22Rv1 (cell line): ENCODE data around the gene STX18.

Experiments used
- ZFX ChIP-seq: fragments of 450-650 bp; IDR thresholded peaks from 2 replicates; pipeline ENCODE4 v1.6.1; 2017; ENCODE audit warnings: antibody characterized with exemption, borderline replicate concordance
- TF ChIP-seq, protein P1 (sequence below): fragments of 450-650 bp; IDR thresholded peaks from 2 replicates; pipeline ENCODE4 v1.5.1; 2017; ENCODE audit warnings: mild to moderate bottlenecking

DNA sequence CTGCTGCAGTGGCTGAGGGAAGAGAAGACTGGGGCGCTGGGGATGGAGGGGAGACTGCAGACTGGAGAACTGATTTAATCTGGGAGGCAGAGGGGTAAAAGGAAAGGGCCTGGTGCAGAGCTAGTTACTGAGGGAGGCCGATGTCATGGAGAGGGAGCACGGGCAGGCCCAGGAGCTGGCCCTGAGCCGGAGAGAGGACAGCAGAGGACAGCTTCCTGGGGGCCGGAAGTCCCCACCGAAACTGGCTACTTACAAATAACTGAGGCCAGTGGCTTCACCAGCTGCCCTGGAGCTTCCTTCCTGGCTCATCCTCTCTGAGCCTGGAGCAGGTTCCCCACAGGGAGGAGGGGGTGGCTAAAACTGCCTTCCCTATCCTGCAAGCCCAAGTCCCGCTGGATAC lies 128.0 kb downstream of the STX18 start:
- TF ChIP-seq, protein P1, sequence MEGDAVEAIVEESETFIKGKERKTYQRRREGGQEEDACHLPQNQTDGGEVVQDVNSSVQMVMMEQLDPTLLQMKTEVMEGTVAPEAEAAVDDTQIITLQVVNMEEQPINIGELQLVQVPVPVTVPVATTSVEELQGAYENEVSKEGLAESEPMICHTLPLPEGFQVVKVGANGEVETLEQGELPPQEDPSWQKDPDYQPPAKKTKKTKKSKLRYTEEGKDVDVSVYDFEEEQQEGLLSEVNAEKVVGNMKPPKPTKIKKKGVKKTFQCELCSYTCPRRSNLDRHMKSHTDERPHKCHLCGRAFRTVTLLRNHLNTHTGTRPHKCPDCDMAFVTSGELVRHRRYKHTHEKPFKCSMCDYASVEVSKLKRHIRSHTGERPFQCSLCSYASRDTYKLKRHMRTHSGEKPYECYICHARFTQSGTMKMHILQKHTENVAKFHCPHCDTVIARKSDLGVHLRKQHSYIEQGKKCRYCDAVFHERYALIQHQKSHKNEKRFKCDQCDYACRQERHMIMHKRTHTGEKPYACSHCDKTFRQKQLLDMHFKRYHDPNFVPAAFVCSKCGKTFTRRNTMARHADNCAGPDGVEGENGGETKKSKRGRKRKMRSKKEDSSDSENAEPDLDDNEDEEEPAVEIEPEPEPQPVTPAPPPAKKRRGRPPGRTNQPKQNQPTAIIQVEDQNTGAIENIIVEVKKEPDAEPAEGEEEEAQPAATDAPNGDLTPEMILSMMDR: no peak
- no peak for TF ChIP-seq ZFX
